Common myeloid progenitor, CD34-positive (primary cell): ENCODE data around the gene KIR3DL2.
"Not testable (repeated sequence)": the region's sequence is repeated elsewhere in the genome, so short reads cannot be mapped to it uniquely, and the experiment has no call there.

Experiments
- CTCF ChIA-PET: fragments of 350-600 bp; sonication (Branson Sonifier 250); formaldehyde crosslinking; loops from one replicate; lab custom pipeline; 2021; ENCODE audit warnings: antibody characterized with exemption; lab: Charles Lee
- POLR2A ChIA-PET: fragments of 350-600 bp; sonication (Branson Sonifier 250); formaldehyde crosslinking; loops from one replicate; lab custom pipeline; 2021; ENCODE audit warnings: antibody characterized with exemption; lab: Charles Lee
- DNase-seq, 3 donors: peaks; one replicate each; pipeline versions ENCODE4 v3.0.0 to v3.0.0-alpha.2; 2013
- H3K27ac ChIP-seq, 2 experiments: 1 replicate in 1 of 2; 2 replicates in 1 of 2; pipeline ENCODE4 v1.7.0; 2013; ENCODE audit warnings: inconsistent platforms in 2 of 2, low read length in 2 of 2, mild to moderate bottlenecking in 2 of 2, low read depth in 1 of 2, moderate library complexity in 1 of 2; ENCODE audit not compliant: severe bottlenecking in 2 of 2, insufficient read depth in 1 of 2, poor library complexity in 1 of 2
- H3K27me3 ChIP-seq, 5 experiments: replicated peaks in 2 of 5; 1 replicate in 3 of 5; 2 replicates in 2 of 5; pipeline versions ENCODE4 v1.6.1 to v1.7.0; 2013; ENCODE audit warnings: low read length in 4 of 5, mild to moderate bottlenecking in 2 of 5, moderate library complexity in 2 of 5, inconsistent platforms in 1 of 5; ENCODE audit not compliant: insufficient read depth in 5 of 5, control insufficient read depth in 4 of 5
- H3K36me3 ChIP-seq, 4 experiments: 1 replicate in 2 of 4; 2 replicates in 2 of 4; pipeline versions ENCODE4 v1.6.1 to v1.7.0; 2013; ENCODE audit warnings: low read length in 3 of 4, control low read depth in 1 of 4, mild to moderate bottlenecking in 1 of 4; ENCODE audit not compliant: control insufficient read depth in 4 of 4, insufficient read depth in 4 of 4
- H3K4me1 ChIP-seq, 4 experiments: 1 replicate in 3 of 4; 2 replicates in 1 of 4; pipeline versions ENCODE4 v1.6.1 to v1.7.1; 2013; ENCODE audit warnings: low read length in 3 of 4, mild to moderate bottlenecking in 3 of 4, control low read depth in 1 of 4, inconsistent platforms in 1 of 4, moderate library complexity in 1 of 4; ENCODE audit not compliant: control insufficient read depth in 4 of 4, insufficient read depth in 4 of 4; ENCODE audit errors: control extremely low read depth in 1 of 4
- H3K4me3 ChIP-seq, 7 experiments: 1 replicate in 4 of 7; 2 replicates in 3 of 7; pipeline versions ENCODE4 v1.5.1 to v1.7.0; 2013; ENCODE audit warnings: mild to moderate bottlenecking in 7 of 7, low read length in 6 of 7, moderate library complexity in 6 of 7, inconsistent platforms in 2 of 7, low read depth in 2 of 7, control low read depth in 1 of 7; ENCODE audit not compliant: insufficient read depth in 4 of 7, control insufficient read depth in 1 of 7; ENCODE audit errors: extremely low read depth in 1 of 7
- H3K9me3 ChIP-seq, 5 experiments: 1 replicate in 4 of 5; 2 replicates in 1 of 5; pipeline versions ENCODE4 v1.6.1 to v1.7.1; 2013; ENCODE audit warnings: low read length in 4 of 5, mild to moderate bottlenecking in 2 of 5, inconsistent platforms in 1 of 5, low read depth in 1 of 5, moderate library complexity in 1 of 5; ENCODE audit not compliant: control insufficient read depth in 4 of 5, insufficient read depth in 2 of 5; ENCODE audit errors: control extremely low read depth in 1 of 5
- WGBS: methylation state at CpG from one replicate; pipeline ENCODE4 v1.1.5; 2013; ENCODE audit not compliant: insufficient coverage; 5-methylcytosine and 5-hydroxymethylcytosine counted together

The KIR3DL2 gene

DNA sequence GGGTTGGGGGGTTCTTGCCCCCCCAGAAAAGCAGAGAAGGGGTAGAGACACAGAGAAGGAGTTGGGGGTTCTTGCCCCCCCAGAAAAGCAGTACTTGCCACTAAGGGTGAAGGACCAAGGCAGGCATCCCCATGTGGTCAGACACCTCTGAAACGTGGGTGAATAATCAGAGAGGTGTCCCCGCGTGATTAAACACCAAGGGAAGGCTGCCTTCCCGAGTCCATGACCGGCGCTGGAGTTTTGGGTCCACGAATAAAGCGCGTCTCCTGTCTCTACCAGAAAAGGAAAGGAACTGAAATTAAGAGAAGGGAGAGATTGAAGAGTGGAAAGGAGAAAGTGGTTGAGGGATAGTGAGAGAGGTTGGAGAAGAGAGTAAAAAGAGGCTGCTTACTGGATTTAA, 49.4 kb downstream of the KIR3DL2 start:
- not testable (repeated sequence) for H3K4me1 ChIP-seq

DNA sequence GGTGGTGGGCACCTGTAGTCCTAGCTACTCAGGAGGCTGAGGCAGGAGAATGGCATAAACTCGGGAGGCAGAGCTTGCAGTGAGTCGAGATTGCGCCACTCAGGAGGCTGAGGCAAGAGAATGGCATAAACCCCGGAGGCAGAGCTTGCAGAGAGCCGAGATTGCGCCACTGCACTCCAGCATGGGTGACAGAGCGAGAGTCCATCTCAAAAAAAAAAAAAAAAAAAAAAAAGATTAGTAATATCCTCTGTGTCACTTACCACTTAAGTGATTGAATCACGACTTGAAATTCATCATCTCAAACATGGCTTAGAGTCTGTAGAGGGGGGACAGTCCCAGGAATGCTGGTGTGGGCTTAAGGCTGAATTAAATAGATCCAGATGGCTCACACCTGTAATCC, 50.9 kb downstream of the KIR3DL2 start:
- H3K9me3 ChIP-seq, POLR2A ChIA-PET, DNase-seq, H3K27me3 ChIP-seq, H3K27ac ChIP-seq, H3K4me3 ChIP-seq, H3K36me3 ChIP-seq, CTCF ChIA-PET: not testable (repeated sequence)
- 96% methylated on average over 4 of the region's 8 CpGs for WGBS
- H3K4me1 ChIP-seq: peaks cover 0 to 15% (median 8%) of the 10 kb centered on the region in 4 experiments

More for the DNA sequence above, 49.4 kb downstream of the KIR3DL2 start:
- CTCF ChIA-PET, H3K27ac ChIP-seq, H3K4me3 ChIP-seq, H3K27me3 ChIP-seq, POLR2A ChIA-PET, H3K36me3 ChIP-seq, DNase-seq, H3K9me3 ChIP-seq: not testable (repeated sequence)
- 92% methylated on average over 8 of the region's 9 CpGs for WGBS

DNA sequence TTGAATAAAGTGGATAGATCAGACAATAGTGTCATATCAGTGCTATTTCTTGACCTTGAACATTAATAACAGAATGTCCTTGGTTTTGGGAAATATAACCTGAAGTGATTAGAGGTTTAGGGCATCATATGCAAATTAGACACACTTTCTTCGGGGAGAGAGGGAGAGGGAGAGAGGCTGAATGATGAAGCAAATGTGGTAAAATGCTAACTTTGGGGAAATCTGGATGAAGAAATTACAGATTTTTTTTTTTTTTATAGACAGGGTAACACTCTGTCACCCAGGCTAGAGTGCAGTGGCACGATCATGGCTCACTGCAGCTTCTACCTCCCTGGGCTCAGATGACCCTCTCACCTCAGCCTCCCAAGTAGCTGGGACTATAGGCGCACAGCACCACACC, 51.8 kb downstream of the KIR3DL2 start:
- CTCF ChIA-PET: no interaction called here
- H3K27me3 ChIP-seq: no peaks in the 10 kb centered on the region
- 71% methylated on average over 2 of the region's 3 CpGs for WGBS
- DNase-seq: no peak
- POLR2A ChIA-PET: no interaction called here
- no peaks in the 10 kb centered on the region for H3K36me3 ChIP-seq
- no peak overlapping the region for H3K4me3 ChIP-seq
- no peaks in the 10 kb centered on the region for H3K9me3 ChIP-seq
- peaks cover 2 to 16% (median 9%) of the 10 kb centered on the region in 4 experiments for H3K4me1 ChIP-seq
- no peak overlapping the region for H3K27ac ChIP-seq

DNA sequence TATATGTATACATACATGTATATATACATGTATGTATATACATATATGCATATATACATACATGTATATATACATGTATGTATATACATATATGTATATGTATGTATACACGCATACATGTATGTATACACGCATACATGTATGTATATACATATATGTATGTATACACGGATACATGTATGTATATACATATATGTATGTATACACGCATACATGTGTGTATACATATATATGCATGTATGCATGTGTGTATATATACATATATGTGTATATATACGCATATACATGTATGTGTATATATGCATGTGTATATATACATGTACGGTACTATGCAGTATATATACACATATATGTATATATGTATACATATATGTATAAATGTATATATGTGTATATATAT, 53.1 kb downstream of the KIR3DL2 start:
- WGBS: no CpG with 5 or more reads among the region's 6 CpGs
- Histone ChIP-seq H3K9me3 (no peaks in the 10 kb centered on the region), H3K36me3 (no peaks in the 10 kb centered on the region), H3K4me3 (no peak overlapping the region), H3K4me1 (peaks cover 2 to 16% (median 9%) of the 10 kb centered on the region in 4 experiments), H3K27ac (no peak overlapping the region), H3K27me3 (no peaks in the 10 kb centered on the region)
- POLR2A ChIA-PET: no interaction called here
- CTCF ChIA-PET: no interaction called here
- DNase-seq: no peak

DNA sequence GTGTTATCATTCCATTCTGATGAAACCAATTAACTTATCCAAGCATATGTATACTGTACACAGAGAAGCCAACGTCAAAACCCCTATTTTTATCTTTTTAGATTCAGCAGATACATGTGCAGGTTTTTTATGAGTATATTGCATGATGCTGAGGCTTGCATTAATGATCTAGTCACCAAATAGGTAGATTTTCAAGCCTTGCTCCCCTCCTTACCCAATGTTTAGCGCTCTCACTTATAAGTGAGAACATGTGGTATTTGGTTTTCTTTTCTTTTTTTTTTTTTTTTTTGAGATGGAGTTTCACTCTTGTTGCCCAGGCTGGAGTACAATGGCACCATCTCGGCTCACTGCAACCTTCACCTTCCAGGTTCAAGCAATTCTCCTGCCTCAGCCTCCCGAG, 54.0 kb downstream of the KIR3DL2 start:
- peaks cover 2 to 16% (median 9%) of the 10 kb centered on the region in 4 experiments for H3K4me1 ChIP-seq
- H3K9me3 ChIP-seq, DNase-seq, H3K27me3 ChIP-seq, H3K4me3 ChIP-seq, CTCF ChIA-PET, H3K36me3 ChIP-seq, H3K27ac ChIP-seq, POLR2A ChIA-PET: not testable (repeated sequence)
- WGBS: no CpG with 5 or more reads among the region's 4 CpGs

DNA sequence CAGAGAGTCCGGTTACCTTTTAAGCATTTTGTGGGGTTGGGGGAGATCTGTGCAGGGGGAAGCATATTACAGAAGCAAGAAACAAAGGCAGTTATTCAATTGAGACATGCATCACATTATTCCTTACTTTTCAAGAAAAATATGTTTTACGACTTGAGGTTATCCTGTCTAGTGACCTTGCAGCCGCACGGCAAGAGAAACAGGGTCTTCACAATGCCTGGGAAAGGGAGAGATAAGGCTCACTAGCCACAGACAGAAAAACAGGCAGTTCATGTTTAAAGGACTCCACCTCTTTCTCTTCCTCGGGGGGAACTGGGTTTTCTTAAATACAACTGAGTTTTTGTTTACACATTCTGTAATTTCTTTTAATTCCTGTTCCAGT, 55.2 kb downstream of the KIR3DL2 start:
- no peaks in the 10 kb centered on the region for H3K9me3 ChIP-seq
- H3K4me1 ChIP-seq: peaks cover 2 to 16% (median 9%) of the 10 kb centered on the region in 4 experiments
- WGBS: 0% methylated on average over 1 of the region's 5 CpGs
- H3K4me3 ChIP-seq: peak overlapping the region in 1 of 7 experiments; percentile 40
- H3K27me3 ChIP-seq: no peaks in the 10 kb centered on the region
- CTCF ChIA-PET: interaction anchor here (0.8 kb wide), 1 partner anchor 25 kb away, joined by 3 read pairs; no protein-coding TSS in a partner anchor
- POLR2A ChIA-PET: no interaction called here
- H3K27ac ChIP-seq: peak overlapping the region in 1 of 2 experiments; percentile 71
- H3K36me3 ChIP-seq: no peaks in the 10 kb centered on the region
- DNase-seq: peak in 2 of 3 donors; percentile 12 to 79

DNA sequence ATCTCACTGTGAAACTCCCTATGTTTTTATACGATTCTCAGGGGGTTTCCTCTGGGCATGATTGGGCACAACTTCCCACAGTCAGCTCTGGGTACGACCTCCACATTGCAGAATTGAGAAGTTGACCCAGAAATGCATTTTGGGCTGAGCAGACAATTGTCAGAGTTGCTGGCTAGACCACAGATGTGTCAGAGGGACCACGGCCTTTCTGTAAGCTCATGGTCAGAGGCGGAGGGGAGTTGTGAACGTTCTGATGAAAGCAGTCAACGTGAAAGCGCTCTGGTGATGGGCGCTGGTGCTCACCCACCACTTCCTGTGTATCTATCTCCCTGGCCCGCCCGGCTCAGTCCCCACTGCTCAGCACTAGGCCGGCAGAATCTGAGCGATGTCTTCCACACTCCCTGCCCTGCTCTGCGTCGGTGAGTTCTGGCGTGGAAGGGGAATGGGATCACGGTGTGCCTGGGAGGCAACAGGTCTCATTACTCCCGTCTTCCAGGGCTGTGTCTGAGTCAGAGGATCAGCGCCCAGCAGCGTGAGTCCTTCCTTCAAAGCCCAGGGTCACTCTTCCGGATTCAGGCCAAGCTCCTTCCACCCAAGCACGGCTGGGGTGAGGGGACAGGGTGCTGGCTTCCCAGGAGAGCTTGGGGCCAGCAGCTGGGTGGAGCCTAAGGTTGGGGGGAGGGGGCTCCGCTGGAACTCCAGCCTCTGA, 55.7 kb downstream of the KIR3DL2 start, which contains the start of gene NCR1:
Gene NCR1 (plus strand): TSS at position 346 of the 709 bp plus-strand sequence. CDS start 40 bp downstream, at position 386.
- ChIA-PET POLR2A (no interaction called here), CTCF (interaction anchor here (0.8 kb wide), 1 partner anchor 25 kb away, joined by 3 read pairs; no protein-coding TSS in a partner anchor)
- Histone ChIP-seq H3K4me1 (peaks cover 2 to 16% (median 9%) of the 10 kb centered on the region in 4 experiments), H3K27me3 (no peaks in the 10 kb centered on the region), H3K9me3 (no peaks in the 10 kb centered on the region), H3K36me3 (no peaks in the 10 kb centered on the region), H3K27ac (peak within 1 kb of the TSS; percentile 55 to 71), H3K4me3 (peak within 1 kb of the TSS in 1 of 7 experiments; percentile 40)
- peak; percentile 13 to 83 (median 63) for DNase-seq
- 52% methylated on average over 22 of the region's 22 CpGs for WGBS
